ENCODE data around the gene ZNF277.

The ZNF277 gene, protein sequence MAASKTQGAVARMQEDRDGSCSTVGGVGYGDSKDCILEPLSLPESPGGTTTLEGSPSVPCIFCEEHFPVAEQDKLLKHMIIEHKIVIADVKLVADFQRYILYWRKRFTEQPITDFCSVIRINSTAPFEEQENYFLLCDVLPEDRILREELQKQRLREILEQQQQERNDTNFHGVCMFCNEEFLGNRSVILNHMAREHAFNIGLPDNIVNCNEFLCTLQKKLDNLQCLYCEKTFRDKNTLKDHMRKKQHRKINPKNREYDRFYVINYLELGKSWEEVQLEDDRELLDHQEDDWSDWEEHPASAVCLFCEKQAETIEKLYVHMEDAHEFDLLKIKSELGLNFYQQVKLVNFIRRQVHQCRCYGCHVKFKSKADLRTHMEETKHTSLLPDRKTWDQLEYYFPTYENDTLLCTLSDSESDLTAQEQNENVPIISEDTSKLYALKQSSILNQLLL

GRCh38 chr7:112206238-112206990 lies at the start of gene ZNF277, which contains the start of gene DOCK4:
TSS of gene ZNF277 (plus strand) at chr7:112206695. CDS start at chr7:112206717, 22 bp downstream.
TSS of gene DOCK4 (minus strand) at chr7:112206399. CDS start at chr7:112206138, 261 bp downstream.
- TF ChIP-seq CTCF (IDR thresholded peaks at IDR 0.05) = no peak
- no peak for TF ChIP-seq ZFX (IDR thresholded peaks at IDR 0.05; ENCODE audit: borderline replicate concordance)
- H3K27ac ChIP-seq = peak within 1 kb of the TSS; percentile 63

GRCh38 chr7:112157072-112157471 lies 49.4 kb upstream of the ZNF277 start:
- TF ChIP-seq ZFX (IDR thresholded peaks at IDR 0.05; ENCODE audit: borderline replicate concordance) = no peak
- TF ChIP-seq CTCF (IDR thresholded peaks at IDR 0.05) = no peak
- H3K27ac ChIP-seq = no peak overlapping the region

- H3K27ac ChIP-seq = no peak overlapping the region
- TF ChIP-seq CTCF (IDR thresholded peaks at IDR 0.05) (no peak), ZFX (IDR thresholded peaks at IDR 0.05; ENCODE audit: borderline replicate concordance) (no peak)
Measured at GRCh38 chr7:112159351-112159750, 47.1 kb upstream of the ZNF277 start.

DNA sequence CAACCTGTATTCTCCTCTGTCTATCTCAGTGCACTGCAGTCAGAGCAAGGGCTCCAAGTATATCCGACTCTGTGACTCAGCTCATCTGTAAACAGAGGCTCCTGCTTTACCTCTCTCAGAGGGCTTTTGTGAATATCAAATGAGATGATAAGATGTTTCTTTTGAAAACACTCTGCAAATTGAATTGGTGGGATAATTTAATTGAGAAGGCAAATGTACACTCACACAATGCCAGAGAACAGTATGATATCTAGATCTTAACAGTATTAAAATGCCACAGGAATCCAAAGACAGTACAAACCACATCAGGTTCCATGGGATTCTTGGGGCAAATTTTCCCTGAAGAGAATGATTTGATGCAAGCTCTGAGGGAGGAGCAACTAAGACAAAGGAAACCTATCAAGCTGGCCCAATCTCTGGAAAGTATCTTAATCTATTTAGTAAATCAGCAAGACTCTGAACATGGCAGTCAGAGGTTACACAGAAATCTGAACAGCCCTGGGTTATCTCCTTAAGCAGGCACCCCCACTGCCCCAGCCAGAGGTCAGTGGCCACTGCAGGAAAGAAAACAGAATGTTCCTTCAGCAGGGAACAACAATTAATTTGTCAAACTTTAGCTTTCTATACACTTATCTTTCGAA lies 46.2 kb upstream of the ZNF277 start:
- peak overlapping the region; percentile 14; the same call in 1 of the 2 replicates for H3K27ac ChIP-seq
- TF ChIP-seq CTCF (IDR thresholded peaks at IDR 0.05) = no peak
- no peak for TF ChIP-seq ZFX (IDR thresholded peaks at IDR 0.05; ENCODE audit: borderline replicate concordance)

DNA sequence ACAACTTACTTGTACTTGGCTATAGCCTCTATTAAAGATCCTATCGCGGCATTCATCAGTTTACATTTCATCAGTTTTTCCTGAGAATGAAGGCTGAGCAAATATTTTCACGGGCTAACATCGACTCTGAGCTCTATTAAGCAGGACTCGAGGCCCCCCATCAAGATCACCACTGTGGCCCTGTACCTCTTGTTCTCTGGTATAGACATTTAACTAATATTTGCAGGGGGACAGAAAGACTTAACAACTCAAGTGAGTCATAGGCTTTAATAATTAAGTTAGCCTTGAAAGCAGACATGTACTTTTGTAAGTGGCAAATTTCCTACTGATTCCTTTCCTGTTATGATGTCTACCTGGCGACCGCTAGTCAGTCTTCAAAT lies 45.7 kb upstream of the ZNF277 start:
- TF ChIP-seq ZFX (IDR thresholded peaks at IDR 0.05; ENCODE audit: borderline replicate concordance) = no peak
- TF ChIP-seq CTCF (IDR thresholded peaks at IDR 0.05) = no peak
- peak overlapping the region; percentile 14; the same call in 1 of the 2 replicates for H3K27ac ChIP-seq

DNA sequence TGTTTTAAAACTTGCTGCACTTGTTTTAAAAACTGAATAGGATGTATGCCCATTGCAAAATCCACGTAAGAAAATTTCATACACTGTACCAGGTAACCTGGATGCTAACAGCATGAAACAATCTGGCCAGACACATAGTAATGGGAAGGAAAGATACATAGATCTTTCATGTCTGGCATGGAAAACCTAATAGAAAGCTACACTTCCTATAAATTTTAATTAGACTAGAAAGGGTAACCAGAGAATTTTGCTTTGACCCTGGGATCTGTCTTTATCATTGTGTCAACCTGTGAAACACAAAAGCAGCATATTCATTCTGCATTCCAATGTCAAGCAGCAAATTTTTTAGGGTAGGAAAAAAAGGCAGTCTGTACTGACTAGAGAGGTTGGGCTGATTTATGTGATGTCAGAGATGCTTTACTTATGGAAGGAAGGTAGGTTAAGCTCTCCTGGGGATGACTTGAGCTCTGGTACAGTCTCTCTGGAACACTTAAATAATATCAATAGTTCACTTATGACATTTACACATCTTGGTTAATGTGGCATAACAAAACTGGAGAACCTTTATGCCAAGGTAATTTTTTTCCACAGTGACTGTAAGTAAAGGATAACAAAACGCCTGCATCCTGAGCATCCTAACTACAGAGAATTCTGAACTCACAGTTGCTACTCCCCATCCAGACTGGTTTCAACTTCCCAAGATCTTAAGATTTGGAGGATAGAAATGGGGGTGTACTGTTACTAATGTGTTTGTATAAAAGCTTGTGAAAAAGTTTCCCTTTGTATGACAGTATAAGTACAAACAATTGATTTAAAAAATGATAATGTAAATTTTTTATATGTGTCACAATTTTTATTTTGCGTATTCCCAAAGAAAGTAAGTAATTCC lies 45.0 kb upstream of the ZNF277 start:
- H3K27ac ChIP-seq = no peak overlapping the region
- TF ChIP-seq ZFX (IDR thresholded peaks at IDR 0.05; ENCODE audit: borderline replicate concordance) = no peak
- no peak for TF ChIP-seq CTCF (IDR thresholded peaks at IDR 0.05)
